T47D (cell line): ENCODE results near the gene KCP.
A peak's percentile ranks its signal among the peaks of the same experiment; 100 is the strongest.
"Not testable (repeated sequence)": the region's sequence is repeated elsewhere in the genome, so short reads cannot be mapped to it uniquely, and the experiment has no call there.

Experiments used
- DNase-seq, 2 experiments: peaks; one replicate each; pipeline versions ENCODE4 v3.0.0 to v3.0.0-alpha.2; 2011 to 2012; ENCODE audit warnings: low read depth in 1 of 2, low spot score in 1 of 2
- JUND ChIP-seq: IDR thresholded peaks from 2 replicates; pipeline ENCODE4 v1.6.1; 2012; ENCODE audit warnings: low read depth
- in situ Hi-C: cut with HindIII; loops from 2 replicates; pipeline ENCODE4 v1.10.0; 2016; ENCODE audit warnings: low sequenced_read_pairs, low pct_unique_long_range_greater_than_20kb

Gene KCP

DNA sequence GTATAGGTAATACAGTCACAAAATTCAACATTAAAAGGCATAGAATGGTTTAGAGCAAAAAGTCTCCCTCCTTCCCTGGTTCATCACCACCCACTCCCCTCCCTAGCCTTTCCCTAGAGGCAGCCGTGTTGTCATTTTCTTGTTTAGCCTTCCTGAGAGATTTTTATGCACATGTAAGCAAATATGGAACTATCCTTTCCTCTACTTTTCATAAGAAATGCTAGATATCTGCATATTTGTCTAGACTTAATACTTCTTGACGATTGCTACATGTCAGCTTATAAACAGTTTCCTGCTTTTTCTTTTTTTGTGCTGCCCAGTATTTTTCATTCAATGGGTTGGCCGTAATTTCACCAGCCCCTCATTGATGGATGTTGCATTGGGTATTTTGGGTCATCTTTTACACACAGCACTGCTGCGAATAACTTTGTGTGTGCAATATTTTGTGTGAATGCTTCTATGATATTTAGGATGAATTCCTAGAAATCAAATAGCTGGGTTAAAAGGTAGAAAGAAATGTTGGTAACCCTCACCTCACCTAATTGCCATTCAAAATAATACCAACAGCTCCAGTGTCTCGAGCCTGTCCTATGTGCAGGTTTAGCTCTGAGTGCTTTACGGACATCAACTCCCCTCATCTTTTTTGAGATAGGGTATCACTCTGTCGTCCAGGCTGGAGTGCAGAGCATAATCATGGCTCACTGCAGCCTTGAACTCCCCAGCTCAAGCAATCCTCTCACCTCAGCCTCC is 34.2 kb upstream of the KCP start:
- in situ Hi-C loops: no loop called here
- no peak for DNase-seq
- no peak for TF ChIP-seq JUND

GRCh38 chr7:128943251-128943650 is 32.7 kb upstream of the KCP start:
- DNase-seq, in situ Hi-C loops: not testable (repeated sequence)

DNA sequence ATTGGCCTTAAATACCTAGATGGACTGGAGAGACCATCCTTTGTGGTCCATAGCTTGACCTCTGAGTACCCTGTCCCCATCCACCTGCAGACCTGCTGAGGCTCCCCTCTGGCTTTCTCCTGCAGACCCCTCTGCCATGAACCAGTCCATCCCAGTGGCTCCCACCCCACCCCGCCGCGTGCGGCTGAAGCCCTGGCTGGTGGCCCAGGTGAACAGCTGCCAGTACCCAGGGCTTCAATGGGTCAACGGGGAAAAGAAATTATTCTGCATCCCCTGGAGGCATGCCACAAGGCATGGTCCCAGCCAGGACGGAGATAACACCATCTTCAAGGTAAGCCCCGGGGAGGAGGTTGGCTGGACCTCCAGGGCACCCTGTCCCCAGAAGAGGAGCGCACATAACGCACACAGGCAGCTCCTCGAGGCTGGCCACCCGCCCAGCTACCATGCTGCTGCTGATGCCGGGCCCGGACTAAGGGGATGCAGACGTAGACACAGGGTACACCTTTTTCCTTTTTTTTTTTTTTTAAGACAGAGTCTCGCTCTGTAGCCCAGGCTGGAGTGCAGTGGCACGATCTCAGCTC is 31.5 kb upstream of the KCP start:
- in situ Hi-C loops: no loop called here
- no peak for TF ChIP-seq JUND
- no peak for DNase-seq

DNA sequence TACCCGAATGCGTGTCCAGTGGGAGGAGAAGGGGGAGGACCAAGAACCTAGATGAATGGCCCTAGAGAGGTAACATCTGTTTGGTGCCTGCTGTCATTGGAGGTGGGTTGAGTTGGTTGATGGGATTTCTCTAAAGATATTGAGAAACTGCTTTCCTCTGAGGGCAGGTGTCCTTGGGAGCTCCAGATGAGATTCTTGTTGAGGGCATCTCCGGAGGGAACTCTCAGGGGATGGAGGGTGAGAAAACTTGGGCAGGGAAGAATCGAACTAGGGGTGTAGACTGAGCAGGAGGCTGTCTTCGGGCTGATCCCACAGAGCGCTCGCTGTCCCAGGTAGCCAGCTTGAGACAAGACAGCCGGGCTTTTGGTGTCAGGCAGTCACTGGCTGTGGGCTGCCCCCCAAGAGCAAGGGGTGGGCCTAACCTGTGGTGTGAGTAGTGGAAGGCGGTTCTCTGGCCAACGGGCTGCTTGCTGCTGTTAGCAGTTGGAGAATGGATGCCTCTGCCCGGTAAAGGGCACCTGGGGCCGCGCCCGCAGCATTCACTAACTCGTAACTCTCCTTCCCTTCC is 30.9 kb upstream of the KCP start:
- TF ChIP-seq JUND: no peak
- no peak for DNase-seq
- in situ Hi-C loops: no loop called here

- in situ Hi-C loops: no loop called here
- DNase-seq: no peak
- TF ChIP-seq JUND: no peak
Measured at GRCh38 chr7:128940494-128941322, 30.2 kb upstream of the KCP start.

GRCh38 chr7:128939861-128940410 is 29.4 kb upstream of the KCP start:
- TF ChIP-seq JUND: no peak
- in situ Hi-C loops: no loop called here
- DNase-seq: no peak

GRCh38 chr7:128939075-128939860 is 28.8 kb upstream of the KCP start:
- in situ Hi-C loops: no loop called here
- TF ChIP-seq JUND: no peak
- DNase-seq: no peak

DNA sequence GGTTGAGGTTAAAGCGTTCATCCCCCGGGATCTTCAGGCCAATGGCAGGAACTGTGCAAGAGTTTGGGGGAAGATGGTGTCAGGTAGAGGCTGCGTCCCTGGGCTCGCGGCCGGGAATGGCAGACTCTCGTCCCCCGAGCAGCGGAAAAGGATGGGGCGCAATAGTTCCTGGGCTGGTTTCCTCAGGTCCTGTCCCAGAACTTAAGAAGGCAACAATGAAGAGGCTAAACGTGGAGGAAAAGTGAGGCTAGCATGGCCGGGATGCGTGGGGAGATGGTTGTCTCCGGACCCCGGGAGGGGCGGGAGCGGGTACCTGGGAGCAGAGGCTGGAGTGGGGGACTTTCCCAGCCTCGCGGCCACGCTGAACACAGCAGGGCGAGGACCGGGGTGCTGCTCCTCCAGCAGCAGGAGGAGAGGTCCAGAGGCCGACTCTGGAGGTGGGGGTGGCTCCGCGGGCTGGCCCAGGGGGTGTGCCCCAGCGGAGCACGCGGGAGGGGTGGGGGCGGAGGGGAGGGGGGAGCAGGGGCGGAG is 28.1 kb upstream of the KCP start:
- in situ Hi-C loops: no loop called here
- peak in 1 of 2 experiments; percentile 16 for DNase-seq
- TF ChIP-seq JUND: no peak

DNA sequence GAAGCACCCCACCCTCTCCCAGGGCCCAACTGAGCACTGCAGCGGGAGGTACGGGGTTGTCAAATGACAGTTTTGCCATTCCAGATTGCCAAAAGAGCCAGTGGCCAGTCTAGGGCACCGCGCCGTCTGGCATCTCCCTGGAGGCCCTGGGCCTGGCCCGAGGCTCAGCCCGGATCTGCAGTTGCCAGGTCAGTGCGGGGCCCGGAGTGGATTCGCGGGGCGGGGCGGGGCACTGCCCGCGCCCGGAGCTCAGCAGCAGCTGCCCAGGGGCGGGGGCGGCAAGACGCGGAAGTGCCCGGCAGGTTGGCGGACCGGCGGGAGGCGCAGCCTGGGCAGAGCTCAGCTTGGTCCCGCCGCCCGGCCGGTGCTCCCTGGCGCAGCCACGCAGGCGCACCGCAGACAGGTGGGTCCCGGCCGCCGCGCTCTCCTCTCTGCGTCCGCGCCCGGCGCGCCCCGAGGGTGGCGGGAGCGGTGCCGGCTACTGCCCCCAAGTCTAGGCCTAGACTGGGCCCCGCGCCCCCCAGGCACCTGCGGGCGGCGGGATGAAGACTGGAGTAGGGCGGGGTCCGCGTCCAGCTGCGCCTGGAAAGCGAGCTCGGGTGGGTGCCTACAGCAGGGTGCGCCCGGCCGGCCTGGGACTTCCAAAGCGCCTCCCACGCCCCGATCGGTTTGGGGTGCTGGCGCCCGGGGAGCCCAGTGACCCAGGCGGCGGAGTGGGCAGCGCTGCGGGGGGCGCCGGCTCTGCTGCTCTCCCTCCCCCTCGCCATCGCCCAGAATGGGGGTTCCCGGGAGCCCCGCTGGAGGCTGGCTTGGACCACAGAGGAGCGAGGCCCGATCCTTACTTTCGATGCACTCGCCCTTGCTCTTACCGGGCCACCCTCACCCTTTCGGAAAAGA is 27.4 kb upstream of the KCP start, which contains the start of gene IRF5:
TSS of gene IRF5 (plus strand) at position 281 of the 897 bp plus-strand sequence. CDS start 4,155 bp downstream, outside the sequence.
- DNase-seq: peak; percentile 52 to 65
- no peak for TF ChIP-seq JUND
- in situ Hi-C loops: no loop called here

DNA sequence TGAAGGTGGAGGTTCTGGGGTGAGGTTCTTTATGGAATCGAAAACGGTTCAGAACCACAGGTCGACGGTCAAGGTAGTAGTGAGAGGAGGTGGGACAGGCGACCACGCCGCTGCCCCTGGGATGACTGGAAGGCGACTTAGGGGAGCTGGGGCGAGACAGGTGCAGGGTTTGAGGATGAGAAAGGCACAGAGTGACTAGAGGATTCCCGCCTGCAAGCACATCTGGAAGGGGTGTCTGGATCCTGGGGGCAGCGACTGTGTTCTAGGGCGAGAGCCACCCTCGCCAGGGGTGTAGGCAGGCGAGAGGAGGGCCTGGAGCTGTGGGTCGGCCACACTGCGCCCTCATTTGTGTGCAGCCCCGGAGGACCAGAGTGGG is 26.8 kb upstream of the KCP start:
- no peak for DNase-seq
- in situ Hi-C loops: no loop called here
- no peak for TF ChIP-seq JUND

GRCh38 chr7:128936798-128937197 is 26.3 kb upstream of the KCP start:
- TF ChIP-seq JUND: no peak
- DNase-seq: no peak
- in situ Hi-C loops: no loop called here
